PC-3 (cell line): ENCODE data around the gene LRRC74A. TPM values are rescaled to one million over a fixed set of nuclear protein-coding genes. Genes with fewer than 3 reads are reported as not detected.

ENCODE experiments used
- ATAC-seq: fragments of 200-7000 bp; cut with Tn5 transposase; 2 replicates; pipeline ENCODE4 v1.9.1; 2020; ENCODE audit warnings: mild to moderate bottlenecking, moderate library complexity
- BruUV-seq: library from RNA; stranded (reverse); fragments of 400-500 nt; replicated peaks from 2 replicates; lab custom pipeline; 2021; lab: Mats Ljungman, UMichigan
- CTCF ChIA-PET: fragments of 300-600 bp; sonication (Branson Sonifier 250); formaldehyde crosslinking; loops from one replicate; lab custom pipeline; 2022; ENCODE audit warnings: antibody characterized with exemption; lab: Charles Lee
- POLR2A ChIA-PET: fragments of 300-600 bp; sonication (Branson Sonifier 250); formaldehyde crosslinking; loops from one replicate; lab custom pipeline; 2022; ENCODE audit warnings: antibody characterized with exemption; ENCODE audit not compliant: unreplicated experiment; lab: Charles Lee
- DNase-seq: peaks from one replicate; pipeline ENCODE4 v3.0.0-alpha.2; 2015
- H2AFZ ChIP-seq: fragments of 300-600 bp; sonication (generic); 2 replicates; pipeline ENCODE4 v1.6.0; 2016; ENCODE audit warnings: antibody characterized with exemption, low read length
- H3F3A ChIP-seq: fragments of 300-600 bp; sonication (generic); one replicate; pipeline ENCODE4 v1.6.0; 2017; ENCODE audit warnings: antibody characterized with exemption, low read length, control low read depth, mild to moderate bottlenecking; ENCODE audit not compliant: unreplicated experiment
- H3K27ac ChIP-seq: fragments of 300-600 bp; sonication (generic); 2 replicates; pipeline ENCODE4 v1.5.1; 2016; ENCODE audit warnings: mild to moderate bottlenecking, low read length
- H3K27me3 ChIP-seq: fragments of 300-600 bp; sonication (generic); 2 replicates; pipeline ENCODE4 v1.6.1; 2016; ENCODE audit warnings: low read length, mixed read lengths
- H3K36me3 ChIP-seq: fragments of 300-600 bp; sonication (generic); 2 replicates; pipeline ENCODE4 v1.6.1; 2016; ENCODE audit warnings: low read depth, mixed run types, low read length, mixed read lengths
- H3K4me1 ChIP-seq: fragments of 300-600 bp; sonication (generic); 2 replicates; pipeline ENCODE4 v1.5.1; 2016; ENCODE audit warnings: low read length; ENCODE audit not compliant: insufficient read depth
- H3K4me2 ChIP-seq: fragments of 300-600 bp; sonication (generic); 2 replicates; pipeline ENCODE4 v1.6.0; 2016; ENCODE audit warnings: low read length
- H3K4me3 ChIP-seq: fragments of 300-600 bp; sonication (generic); 2 replicates; pipeline ENCODE4 v1.5.1; 2016; ENCODE audit warnings: mild to moderate bottlenecking, low read length, mixed read lengths
- H3K79me2 ChIP-seq: fragments of 300-600 bp; sonication (generic); 2 replicates; pipeline ENCODE4 v1.6.1; 2017; ENCODE audit warnings: low read length, mixed read lengths
- H3K9ac ChIP-seq: fragments of 300-600 bp; sonication (generic); 2 replicates; pipeline ENCODE4 v1.6.0; 2016; ENCODE audit warnings: mild to moderate bottlenecking, low read length
- H3K9me2 ChIP-seq: fragments of 300-600 bp; sonication (generic); replicated peaks from 2 replicates; pipeline ENCODE4 v1.6.1; 2016; ENCODE audit warnings: mixed run types, low read length, mixed read lengths
- H3K9me3 ChIP-seq: fragments of 300-600 bp; sonication (generic); 2 replicates; pipeline ENCODE4 v1.6.1; 2016; ENCODE audit warnings: low read length, mixed read lengths
- H4K20me1 ChIP-seq: fragments of 300-600 bp; sonication (generic); 2 replicates; pipeline ENCODE4 v1.6.1; 2016; ENCODE audit warnings: low read length, mixed read lengths
- EZH2 ChIP-seq: fragments of 300-600 bp; sonication (generic); IDR thresholded peaks from one replicate; pipeline ENCODE4 v1.6.1; 2017; ENCODE audit warnings: antibody characterized with exemption, mild to moderate bottlenecking, low read length; ENCODE audit not compliant: unreplicated experiment
- EZH2phosphoT487 ChIP-seq: fragments of 300-600 bp; sonication (generic); IDR thresholded peaks from 2 replicates; pipeline ENCODE4 v1.6.1; 2018; ENCODE audit warnings: mild to moderate bottlenecking, antibody characterized with exemption, low read length, borderline replicate concordance
- intact Hi-C: fragments of 100-400 bp; cut with micrococcal nuclease; formaldehyde crosslinking; loops from 2 replicates; pipeline ENCODE4 v1.9.0; 2023
- total RNA-seq: library from RNA; depleted of rRNA; stranded (reverse); fragments of >200 nt; gene quantifications from 2 replicates; pipeline ENCODE4 v1.2.3, GENCODE V29; 2014
- TF ChIP-seq, protein P1 (sequence below): fragments of 300-600 bp; sonication (generic); conservative IDR thresholded peaks from 2 replicates; pipeline ENCODE4 v1.5.1; 2017; ENCODE audit warnings: antibody characterized with exemption, low read depth, mild to moderate bottlenecking, low read length

The LRRC74A gene
- total RNA-seq, 1 experiment from 2014 or later, result not detected

DNA sequence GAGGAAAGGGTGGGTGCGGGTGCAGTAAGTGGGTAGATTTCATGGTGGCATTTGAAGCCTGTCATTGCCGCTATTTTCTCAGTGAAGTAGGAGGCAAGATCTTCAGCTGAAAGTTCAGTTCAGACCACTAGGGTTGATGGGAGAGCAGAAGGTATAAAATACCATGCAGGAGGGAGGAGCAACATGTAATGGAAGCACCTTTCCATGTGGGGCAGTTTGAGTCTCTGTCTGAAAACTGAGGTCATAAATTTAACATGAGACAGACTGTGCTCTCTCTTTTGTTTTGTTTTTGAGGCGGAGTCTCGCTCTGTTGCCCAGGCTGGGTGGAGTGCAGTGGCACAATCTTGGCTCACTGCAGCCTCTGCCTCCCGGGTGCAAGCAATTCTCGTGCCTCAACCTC lies 22.7 kb downstream of the LRRC74A start:
- Histone ChIP-seq H3F3A (no peaks in the 10 kb centered on the region), H4K20me1 (no peaks in the 10 kb centered on the region), H3K4me1 (no peaks in the 10 kb centered on the region), H3K27ac (no peak overlapping the region), H2AFZ (no peak overlapping the region), H3K4me2 (no peak overlapping the region), H3K36me3 (no peaks in the 10 kb centered on the region), H3K27me3 (no peaks in the 10 kb centered on the region; the same call in 1 of the 2 replicates), H3K9me3 (no peaks in the 10 kb centered on the region), H3K79me2 (no peaks in the 10 kb centered on the region), H3K9ac (no peak overlapping the region), H3K4me3 (no peak overlapping the region), H3K9me2 (no peaks in the 10 kb centered on the region)
- peak; percentile 35; the same call in 1 of the 2 replicates for ATAC-seq
- TF ChIP-seq EZH2, result no peak
- TF ChIP-seq, protein P1, sequence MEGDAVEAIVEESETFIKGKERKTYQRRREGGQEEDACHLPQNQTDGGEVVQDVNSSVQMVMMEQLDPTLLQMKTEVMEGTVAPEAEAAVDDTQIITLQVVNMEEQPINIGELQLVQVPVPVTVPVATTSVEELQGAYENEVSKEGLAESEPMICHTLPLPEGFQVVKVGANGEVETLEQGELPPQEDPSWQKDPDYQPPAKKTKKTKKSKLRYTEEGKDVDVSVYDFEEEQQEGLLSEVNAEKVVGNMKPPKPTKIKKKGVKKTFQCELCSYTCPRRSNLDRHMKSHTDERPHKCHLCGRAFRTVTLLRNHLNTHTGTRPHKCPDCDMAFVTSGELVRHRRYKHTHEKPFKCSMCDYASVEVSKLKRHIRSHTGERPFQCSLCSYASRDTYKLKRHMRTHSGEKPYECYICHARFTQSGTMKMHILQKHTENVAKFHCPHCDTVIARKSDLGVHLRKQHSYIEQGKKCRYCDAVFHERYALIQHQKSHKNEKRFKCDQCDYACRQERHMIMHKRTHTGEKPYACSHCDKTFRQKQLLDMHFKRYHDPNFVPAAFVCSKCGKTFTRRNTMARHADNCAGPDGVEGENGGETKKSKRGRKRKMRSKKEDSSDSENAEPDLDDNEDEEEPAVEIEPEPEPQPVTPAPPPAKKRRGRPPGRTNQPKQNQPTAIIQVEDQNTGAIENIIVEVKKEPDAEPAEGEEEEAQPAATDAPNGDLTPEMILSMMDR, result no peak
- TF ChIP-seq EZH2phosphoT487, result no peak
- ChIA-PET POLR2A (no interaction called here), CTCF (interaction anchor here (0.7 kb wide), 1 partner anchor 12 kb away, joined by 5 read pairs; no protein-coding TSS in a partner anchor)
- BruUV-seq, result no TSS peak
- peak; percentile 10 for DNase-seq
- intact Hi-C loops, result no loop called here

DNA sequence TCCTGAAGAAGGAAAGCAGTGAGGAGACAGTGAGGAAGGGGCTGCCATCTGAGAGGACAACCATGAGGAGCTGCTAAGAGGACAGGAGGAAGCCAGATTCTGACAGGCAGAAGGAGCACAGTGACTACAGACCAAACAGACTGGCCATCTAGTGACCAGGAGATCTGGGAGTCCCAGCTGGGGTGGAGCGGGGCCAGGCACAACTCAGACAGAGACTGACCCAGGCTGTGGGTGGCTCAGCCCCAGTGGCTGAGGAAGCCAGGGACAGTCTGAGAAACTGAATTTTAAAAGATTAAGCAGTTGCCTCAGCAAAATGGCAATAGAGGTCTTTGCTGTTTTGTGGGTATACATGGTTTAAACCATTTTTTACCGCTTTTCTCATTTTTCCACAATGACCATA lies 28.9 kb downstream of the LRRC74A start:
- no peak for DNase-seq
- BruUV-seq, result no TSS peak

DNA sequence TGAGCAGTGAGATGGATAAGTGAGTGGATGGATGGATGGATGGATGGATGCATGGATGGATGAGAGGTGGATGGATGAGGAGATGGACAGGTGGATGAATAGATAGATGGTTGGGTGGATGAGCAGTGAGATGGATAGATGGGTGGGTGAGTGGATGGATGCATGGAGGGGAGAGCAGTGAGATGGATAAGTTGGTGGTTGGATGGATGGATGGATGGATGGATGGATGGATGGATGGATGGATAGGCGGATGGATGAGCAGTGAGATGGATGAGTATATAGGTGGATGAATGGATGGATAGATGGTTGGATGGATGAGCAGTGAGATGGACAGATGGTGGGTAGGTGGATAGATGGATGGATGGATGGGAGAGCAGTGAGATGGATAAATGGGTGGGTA lies 30.6 kb downstream of the LRRC74A start:
- BruUV-seq, result no TSS peak
- ATAC-seq (no peak), DNase-seq (no peak)
- Histone ChIP-seq H3K4me2 (no peak overlapping the region), H3K36me3 (no peaks in the 10 kb centered on the region), H3K9me3 (no peaks in the 10 kb centered on the region), H3K4me1 (no peaks in the 10 kb centered on the region), H3K4me3 (no peak overlapping the region), H3K27ac (no peak overlapping the region), H3F3A (no peaks in the 10 kb centered on the region), H3K9ac (no peak overlapping the region), H3K79me2 (no peaks in the 10 kb centered on the region), H3K27me3 (peaks cover 33% of the 10 kb centered on the region), H4K20me1 (no peaks in the 10 kb centered on the region), H3K9me2 (no peaks in the 10 kb centered on the region), H2AFZ (no peak overlapping the region)
- ChIA-PET POLR2A (no interaction called here), CTCF (no interaction called here)
- intact Hi-C loops, result no loop called here
- TF ChIP-seq EZH2phosphoT487 (no peak), EZH2 (no peak)
- TF ChIP-seq, protein P1, result no peak

More for the DNA sequence above, 28.9 kb downstream of the LRRC74A start:
- no peak overlapping the region for H3K4me3 ChIP-seq
- no peaks in the 10 kb centered on the region for H4K20me1 ChIP-seq
- no peaks in the 10 kb centered on the region for H3K36me3 ChIP-seq
- H2AFZ ChIP-seq, result no peak overlapping the region
- peaks cover 15% of the 10 kb centered on the region for H3K27me3 ChIP-seq
- H3K4me1 ChIP-seq, result no peaks in the 10 kb centered on the region
- no peaks in the 10 kb centered on the region for H3K9me2 ChIP-seq
- no peaks in the 10 kb centered on the region for H3K9me3 ChIP-seq
- H3K4me2 ChIP-seq, result no peak overlapping the region
- no peaks in the 10 kb centered on the region for H3K79me2 ChIP-seq
- ChIA-PET CTCF (no interaction called here), POLR2A (no interaction called here)
- intact Hi-C loops, result no loop called here
- TF ChIP-seq EZH2phosphoT487 (no peak), EZH2 (no peak)
- TF ChIP-seq, protein P1, result no peak
- H3F3A ChIP-seq, result no peaks in the 10 kb centered on the region
- H3K27ac ChIP-seq, result no peak overlapping the region
- ATAC-seq, result no peak
- H3K9ac ChIP-seq, result no peak overlapping the region
